Activated CD4-positive, alpha-beta T cell treated with anti-CD3 and anti-CD28 coated beads, Interleukin-2, Interleukin-4, amounts not matched to agents 100 ng/mL and 50 ng/mL, durations not matched to agents 16 hours and 8 hours (primary cell): ENCODE measurements around the gene MGAT4B.
A peak's percentile ranks its signal among the peaks of the same experiment; 100 is the strongest.

Source experiments
- DNase-seq: peaks from one replicate; pipeline ENCODE4 v3.0.0-alpha.2; 2020; ENCODE audit warnings: low spot score

MGAT4B gene

GRCh38 chr5:179825655-179826182 lies 19.1 kb upstream of the MGAT4B start:
- no peak for DNase-seq

GRCh38 chr5:179824745-179825112 lies 18.1 kb upstream of the MGAT4B start:
- no peak for DNase-seq

- no peak for DNase-seq
Observed at GRCh38 chr5:179823937-179824744, 17.5 kb upstream of the MGAT4B start.

- DNase-seq, result no peak
Observed at GRCh38 chr5:179822444-179822990, 15.9 kb upstream of the MGAT4B start.

GRCh38 chr5:179822059-179822432 lies 15.4 kb upstream of the MGAT4B start:
- DNase-seq, result no peak

GRCh38 chr5:179821298-179822058 lies 14.8 kb upstream of the MGAT4B start:
- DNase-seq, result peak; percentile 87

- peak; percentile 84 for DNase-seq
Observed at GRCh38 chr5:179820483-179821297, 14.0 kb upstream of the MGAT4B start, which contains the start of gene SQSTM1. Gene SQSTM1, plus strand, starts transcription at chr5:179820905. Its CDS starts 32 bp downstream, at chr5:179820937.

- no peak for DNase-seq
Observed at GRCh38 chr5:179820127-179820482, 13.4 kb upstream of the MGAT4B start.

- peak; percentile 48 for DNase-seq
Observed at GRCh38 chr5:179819296-179820126, 12.8 kb upstream of the MGAT4B start.

GRCh38 chr5:179818746-179819295 lies 12.2 kb upstream of the MGAT4B start:
- peak; percentile 92 for DNase-seq

GRCh38 chr5:179817890-179818745 lies 11.5 kb upstream of the MGAT4B start:
- no peak for DNase-seq

GRCh38 chr5:179817470-179817840 lies 10.8 kb upstream of the MGAT4B start:
- no peak for DNase-seq

- DNase-seq, result no peak
Observed at GRCh38 chr5:179816796-179817469, 10.3 kb upstream of the MGAT4B start.

GRCh38 chr5:179816401-179816795 lies 9.7 kb upstream of the MGAT4B start:
- no peak for DNase-seq

- DNase-seq, result no peak
Observed at GRCh38 chr5:179815491-179816249, 9.0 kb upstream of the MGAT4B start.

GRCh38 chr5:179814090-179814489 lies 7.4 kb upstream of the MGAT4B start:
- DNase-seq, result no peak

GRCh38 chr5:179812997-179813607 lies 6.4 kb upstream of the MGAT4B start:
- DNase-seq, result no peak
